GF-D8 (cell line): ENCODE data around the gene CPT1B.
"Not testable (repeated sequence)": the region's sequence is repeated elsewhere in the genome, so short reads cannot be mapped to it uniquely, and the experiment has no call there.

ENCODE experiments used
- DNase-seq: peaks from one replicate; lab custom pipeline; 2025; lab: John Stamatoyannopoulos, UW

CPT1B gene

DNA sequence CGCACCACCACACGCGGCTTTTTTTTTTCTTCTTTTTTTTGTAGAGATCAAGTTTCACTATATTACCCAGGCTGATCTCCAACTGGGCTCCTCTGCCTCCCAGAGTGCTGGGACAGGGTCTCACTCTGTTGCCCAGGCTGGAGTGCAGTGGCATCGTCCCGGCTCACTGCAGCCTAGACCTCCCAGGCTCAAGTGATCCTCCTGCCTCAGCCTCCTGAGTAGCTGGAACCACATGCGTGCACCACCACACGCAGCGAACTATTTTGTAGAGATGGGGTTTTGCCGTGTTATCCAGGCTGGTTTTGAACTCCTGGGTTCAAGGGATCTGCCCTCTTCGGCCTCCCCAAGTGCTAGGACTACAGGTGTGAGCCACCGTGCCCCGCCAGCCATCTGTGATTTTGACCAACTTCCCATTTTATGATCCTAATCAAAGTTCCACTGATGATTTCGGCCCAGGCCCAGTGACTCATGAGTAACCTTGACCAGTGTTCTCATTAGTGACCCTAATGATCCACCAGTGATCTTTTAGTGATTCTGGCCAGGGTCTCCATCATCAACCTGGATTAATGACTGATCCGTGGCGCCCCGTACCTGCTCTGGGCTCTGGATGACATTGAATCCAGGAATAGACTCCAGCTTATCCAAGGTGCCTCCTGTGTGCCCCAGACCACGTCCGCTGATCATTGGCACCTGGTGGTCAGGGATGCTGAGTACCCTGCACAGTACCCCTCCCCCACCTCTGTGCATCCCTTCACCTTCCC, 50.1 kb downstream of the CPT1B start:
- no peak for DNase-seq

DNA sequence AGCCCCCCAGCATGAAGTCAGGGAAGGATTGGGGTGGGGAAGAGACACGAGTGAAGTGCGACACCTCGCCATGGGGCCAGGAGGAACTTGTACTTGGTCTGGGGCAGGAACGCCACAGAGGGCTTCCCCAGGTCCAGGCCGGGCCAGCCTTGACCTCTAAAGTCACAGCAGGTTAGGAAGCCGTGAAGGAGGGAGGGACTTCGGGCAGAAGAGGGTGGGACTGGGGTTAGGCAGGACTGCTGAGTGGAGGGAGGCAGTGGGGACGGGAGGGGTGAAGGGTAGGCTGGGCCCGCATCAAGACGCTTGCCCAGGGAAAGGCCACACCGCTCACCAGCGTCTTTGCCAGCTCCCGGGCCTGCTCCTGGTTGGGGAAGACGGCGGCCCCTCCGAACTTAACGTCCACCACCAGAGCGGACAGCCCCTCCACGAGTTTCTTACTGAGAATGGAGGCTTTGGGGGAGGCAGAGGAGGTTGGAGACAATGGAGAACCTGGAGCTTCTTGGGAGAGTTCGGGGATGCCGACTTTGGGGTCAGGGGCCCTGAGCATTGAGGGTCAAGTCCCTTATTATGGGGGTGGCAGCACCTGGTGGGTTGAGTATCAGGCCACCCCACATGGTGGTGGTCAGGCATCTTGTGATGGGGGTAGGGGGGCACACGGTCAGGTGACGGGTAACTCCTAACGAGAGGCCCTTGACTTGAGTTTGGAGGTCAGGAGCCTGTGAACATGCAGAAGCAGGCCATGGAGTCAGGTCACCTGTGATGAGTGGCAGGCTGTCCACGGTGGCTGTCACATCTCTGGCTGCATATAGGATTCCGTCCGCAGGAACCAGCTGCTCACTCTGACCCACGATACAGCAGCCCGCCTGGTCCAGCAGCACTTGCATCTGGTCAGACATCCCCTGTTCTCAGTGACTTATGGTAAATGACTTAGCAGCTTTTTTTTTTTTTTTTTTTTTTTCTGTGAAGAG, 51.1 kb downstream of the CPT1B start:
- DNase-seq: peak; percentile 33

DNA sequence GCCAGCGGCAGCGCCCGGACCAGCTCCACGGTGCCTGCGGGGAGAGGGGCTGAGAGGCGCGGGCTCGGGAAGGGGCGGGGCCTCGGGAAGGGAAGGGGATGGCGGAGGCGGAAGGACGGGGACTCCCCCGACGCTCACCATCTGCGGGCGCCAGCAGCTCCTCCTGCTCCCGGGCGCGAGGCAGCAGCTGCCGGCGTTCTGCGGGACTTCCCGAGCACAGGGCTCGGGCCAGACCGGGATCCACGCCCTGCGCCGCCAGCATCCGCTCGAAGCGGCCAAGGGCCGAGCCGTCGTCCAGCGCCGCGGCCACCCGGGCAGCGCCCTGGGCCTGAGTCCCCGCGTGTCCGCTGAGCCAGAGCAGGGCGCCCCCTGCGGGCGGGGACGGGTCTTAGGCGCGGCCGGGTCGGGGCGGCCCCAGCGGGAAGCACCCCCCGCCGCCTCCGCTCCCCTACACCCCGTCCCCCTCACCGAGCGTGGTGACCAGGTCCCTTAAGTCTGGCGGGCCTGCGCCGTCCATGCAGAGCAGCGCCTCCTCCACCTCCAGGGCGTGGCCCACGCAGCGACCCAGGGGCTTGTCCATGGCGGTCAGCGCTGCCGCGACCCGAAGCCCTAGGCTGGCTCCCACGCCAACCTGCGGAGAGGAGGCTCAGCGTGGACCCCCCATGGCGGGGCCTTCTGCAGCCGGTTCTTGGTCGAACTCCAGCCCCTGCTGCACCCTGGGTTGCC, 52.0 kb downstream of the CPT1B start:
- peak; percentile 55 for DNase-seq

DNA sequence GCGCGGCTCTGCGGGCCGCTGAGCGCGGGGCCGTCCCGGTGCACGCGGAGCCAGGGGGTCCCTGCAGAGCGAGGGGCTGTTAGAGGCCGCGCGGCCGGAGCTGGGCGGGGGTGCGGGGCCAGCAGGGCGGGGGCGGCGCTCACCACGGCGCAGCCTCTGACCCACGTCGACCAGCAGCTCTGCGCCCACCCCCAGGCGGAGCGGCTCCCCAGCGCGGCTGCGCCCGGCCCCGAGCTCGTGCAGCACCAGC, 52.4 kb downstream of the CPT1B start:
- DNase-seq: no peak

DNA sequence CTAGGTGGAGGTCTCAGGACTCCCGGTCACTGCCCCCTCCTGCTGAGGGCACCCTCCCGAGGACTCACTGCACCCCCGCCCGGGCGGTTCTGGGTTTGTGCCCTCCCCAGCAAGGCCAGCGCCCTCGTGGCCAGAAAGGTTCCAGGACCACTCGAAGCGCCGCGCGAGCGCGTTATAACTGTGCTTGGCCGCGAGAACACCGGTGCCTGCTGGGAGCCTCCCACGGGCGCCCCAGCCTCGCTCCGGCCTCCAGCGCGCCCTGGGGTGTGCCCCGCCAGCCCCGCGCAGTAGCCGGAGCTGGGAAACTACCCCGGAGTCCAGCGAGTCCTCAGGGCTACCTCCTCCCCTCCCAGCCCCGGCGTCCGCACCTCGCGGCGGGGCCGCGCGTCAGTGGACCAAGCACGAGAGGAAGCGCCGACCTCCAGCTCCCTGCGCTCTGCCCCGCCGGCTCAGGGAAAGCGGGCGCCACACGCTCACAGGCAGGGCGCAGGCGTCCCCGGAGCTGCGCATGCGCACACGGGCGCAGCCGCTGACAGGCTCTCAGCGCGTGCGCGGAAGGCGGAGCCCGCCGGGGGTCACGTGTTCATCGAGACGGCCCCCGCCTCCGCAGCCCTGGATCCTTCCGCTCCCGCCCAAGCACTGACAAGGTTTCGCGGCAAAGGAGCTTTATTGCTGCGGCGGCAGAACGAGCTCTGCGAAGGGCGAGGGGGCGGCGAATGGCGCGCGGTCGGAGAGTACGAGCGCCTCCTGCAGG, 52.9 kb downstream of the CPT1B start, which contains the start of gene SCO2:
Gene SCO2, minus strand, starts transcription at position 495 of the 754 bp plus-strand sequence. CDS start 1,187 bp downstream, outside the sequence.
- peak; percentile 87 for DNase-seq

DNA sequence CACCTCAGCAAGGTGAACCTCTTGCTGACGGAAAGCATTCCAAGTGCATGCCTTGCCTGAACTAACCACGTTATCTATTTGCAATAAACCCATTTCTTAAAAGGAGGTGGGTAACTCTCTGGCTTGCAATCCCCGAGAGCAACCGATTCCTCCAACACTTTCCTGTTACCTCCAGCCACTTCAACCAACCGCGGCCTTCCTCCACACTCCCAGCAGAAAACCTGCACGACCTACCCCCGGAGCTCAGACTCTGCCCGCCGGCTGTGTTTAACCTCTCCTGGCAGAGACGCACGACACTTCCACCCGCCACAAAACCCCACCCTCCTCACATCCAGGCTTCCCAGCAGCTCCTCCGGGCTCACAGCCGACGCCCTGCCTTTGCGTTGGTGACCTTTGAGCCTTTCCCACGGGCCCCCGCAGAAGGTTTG, 53.5 kb downstream of the CPT1B start:
- DNase-seq: no peak

DNA sequence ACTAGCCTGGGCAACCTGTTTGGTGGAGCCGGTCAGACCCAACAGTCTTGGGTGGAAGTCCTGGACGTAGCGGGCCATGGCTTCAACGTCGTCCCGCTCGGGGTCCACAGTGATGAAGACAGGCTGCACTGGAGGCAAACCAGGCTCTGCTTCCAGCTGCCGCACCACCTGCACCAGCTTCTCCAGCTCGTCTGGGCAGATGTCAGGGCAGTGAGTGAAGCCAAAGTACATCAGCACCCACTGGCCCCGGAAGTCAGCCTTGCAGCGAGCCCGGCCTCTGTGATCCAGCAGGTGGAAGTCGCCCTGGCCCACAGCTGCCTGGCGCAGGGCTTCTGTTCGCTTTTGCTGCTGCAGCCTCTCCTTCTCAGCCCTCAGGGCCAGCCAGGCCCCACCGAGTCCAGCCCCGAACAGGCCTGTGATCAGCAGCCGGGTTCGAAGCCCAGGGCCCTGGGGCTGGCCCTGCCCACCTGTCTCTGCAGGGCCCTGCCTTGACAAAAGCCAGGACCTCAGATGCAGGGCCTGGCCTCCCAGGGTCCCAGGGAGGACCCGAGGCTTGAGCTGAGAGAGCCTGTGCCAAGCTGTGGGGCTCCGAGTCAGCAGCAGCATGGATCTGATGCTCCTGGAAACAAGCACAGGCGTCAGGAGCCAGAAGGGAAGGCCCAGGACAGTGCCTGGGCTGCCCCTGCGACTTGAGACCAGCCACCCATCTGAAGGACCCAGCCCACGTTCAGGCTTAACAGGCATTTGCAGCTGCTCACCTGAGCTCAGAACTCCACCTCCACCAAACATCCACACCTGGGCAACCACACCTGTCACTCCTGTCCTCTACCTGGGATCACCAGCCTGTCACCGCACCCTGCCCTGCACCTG, 54.2 kb downstream of the CPT1B start:
- DNase-seq: no peak

DNA sequence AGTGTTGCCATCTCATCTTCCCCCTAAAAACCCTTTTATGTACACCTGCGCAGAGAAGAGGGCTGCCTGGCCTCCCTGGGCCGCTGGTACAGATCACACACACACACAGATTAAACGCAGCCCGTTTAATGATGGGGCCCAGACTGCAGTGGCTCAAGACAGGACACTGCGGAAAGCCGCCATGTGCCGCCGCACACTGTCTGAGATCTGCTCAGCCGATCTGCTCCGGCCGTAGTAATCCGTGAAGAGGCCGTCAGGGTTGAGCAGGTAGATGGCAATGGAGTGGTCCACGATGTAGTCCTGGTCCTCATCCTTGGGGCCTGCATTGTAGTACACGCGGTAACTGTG, 54.8 kb downstream of the CPT1B start:
- no peak for DNase-seq

DNA sequence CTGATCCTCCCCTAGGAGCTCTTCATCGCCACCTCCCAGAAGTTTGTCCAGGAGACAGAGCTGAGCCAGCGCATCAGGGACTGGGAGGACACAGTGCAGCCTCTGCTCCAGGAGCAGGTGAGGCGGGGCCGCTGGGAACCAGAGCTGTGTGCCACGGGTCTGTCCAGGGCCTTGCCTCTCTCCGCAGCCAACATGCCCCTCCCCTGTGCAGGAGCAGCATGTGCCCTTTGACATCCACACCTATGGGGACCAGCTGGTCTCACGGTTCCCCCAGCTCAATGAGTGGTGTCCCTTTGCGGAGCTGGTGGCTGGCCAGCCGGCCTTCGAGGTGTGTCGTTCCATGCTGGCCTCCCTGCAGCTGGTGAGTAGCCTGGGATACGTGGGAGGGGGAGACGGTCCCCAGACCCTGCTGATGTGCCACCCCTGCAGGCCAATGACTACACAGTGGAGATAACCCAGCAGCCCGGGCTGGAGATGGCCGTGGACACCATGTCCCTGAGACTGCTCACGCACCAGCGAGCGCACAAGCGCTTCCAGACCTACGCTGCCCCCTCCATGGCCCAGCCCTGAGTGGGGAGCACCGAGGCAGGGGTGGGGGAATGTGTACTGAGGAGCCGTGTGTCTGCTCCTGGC, 55.3 kb downstream of the CPT1B start:
- no peak for DNase-seq

DNA sequence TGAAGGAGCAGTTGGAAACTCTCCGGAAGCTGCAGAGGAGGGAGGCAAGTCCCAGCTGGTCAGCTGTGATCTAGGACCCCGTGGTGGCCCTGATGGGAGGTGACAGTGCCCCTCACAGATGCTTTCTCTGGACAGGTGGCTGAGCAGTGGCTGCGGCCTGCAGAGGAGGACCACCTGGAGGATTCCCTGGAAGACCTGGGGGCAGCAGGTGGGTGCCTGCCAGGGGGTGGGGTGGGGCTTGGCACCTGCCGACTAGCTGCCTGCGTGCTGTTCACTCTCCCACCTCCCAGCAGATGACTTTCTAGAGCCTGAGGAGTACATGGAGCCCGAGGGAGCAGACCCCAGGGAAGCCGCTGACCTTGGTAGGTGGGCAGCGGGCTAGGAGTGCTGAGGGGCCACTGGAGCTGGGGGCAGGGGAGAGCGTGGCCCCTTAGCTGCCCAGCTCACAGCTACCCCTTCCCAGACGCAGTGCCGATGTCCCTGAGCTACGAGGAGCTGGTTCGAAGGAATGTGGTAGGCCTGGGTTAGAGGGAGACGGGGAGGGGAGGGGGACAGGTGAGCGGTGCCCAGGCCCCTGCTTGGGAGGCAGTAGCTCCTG, 55.9 kb downstream of the CPT1B start:
- DNase-seq: no peak

DNA sequence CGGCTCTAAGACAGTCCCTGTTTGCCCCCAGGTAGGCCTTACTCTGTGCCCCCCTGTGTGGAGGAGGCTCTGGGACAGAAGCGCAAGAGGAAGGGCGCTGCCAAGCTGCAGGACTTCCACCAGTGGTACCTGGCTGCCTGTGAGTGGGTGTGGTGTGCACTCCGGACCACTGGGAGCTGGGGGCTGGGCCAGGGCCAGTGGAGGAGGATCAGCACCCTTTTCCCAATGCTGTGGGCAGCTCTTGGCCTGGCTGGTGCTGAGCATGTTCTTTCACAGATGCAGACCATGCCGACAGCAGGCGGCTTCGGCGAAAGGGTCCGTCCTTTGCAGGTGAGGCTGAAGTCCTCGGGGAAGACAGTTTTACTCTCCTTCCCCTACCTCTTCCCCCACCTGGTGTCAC, 56.5 kb downstream of the CPT1B start:
- DNase-seq: no peak

DNA sequence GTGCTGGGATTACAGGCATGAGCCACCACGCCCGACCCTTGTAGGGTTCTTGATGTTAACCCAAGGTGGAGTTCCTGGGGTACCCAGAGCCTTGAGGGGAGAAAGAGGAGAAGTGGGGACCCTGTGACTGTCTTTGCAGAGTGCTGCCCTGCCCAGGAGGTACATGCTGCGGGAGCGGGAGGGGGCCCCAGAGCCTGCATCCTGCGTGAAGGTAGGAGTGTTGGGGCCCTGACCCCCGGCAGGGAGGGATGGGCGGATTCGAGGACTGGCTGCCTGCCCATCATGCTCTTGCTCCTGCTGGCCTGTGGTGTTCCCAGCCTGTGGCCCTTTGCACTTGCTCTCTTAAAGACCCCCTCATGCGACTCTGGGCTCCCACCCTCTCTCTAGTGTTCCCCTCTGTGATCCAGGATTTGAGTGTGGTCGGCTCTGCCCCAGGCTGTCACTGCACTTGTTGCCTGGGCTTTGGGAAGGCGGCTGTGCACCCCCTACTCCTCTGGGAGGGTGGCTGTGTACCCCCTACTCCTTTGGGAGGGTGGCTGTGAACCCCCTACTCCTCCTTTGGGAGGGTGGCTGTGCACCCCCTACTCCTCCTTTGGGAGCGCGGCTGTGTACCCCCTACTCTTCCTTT, 57.3 kb downstream of the CPT1B start:
- no peak for DNase-seq

DNA sequence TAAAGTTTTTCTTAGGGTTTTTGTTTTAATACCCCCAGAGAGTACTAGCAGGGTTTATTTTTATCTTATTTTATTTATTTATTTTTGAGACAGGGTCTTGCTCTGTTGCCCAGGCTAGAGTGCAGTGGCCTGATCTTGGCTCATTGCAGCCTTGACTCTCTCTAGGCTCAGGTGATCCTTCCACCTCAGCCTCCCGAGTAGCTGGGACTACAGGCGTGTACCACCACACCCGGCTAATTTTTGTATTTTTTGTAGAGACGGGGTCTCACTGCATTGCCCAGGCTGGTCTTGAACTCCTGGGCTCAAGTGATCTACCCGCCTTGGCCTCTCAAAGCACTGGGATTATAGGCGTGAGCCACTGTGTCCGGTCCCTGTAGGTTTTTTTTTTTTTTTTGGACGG, 58.0 kb downstream of the CPT1B start:
- not testable (repeated sequence) for DNase-seq

DNA sequence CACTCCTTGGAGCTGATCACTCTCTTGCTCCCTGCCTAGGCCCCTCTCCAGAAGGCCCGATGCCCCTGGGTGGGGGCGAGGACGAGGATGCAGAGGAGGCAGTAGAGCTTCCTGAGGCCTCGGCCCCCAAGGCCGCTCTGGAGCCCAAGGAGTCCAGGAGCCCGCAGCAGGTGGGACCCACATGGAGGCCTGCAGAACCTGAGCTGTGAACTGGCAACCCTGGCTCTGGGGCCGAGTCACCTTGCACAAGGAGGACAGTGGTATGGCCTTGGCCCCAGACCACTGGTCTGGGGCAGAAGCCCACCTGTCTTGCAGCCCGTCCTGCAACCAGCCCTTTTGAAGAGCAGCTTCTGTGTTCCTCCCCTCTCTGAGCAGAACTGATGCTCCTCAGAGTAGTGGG, 59.1 kb downstream of the CPT1B start:
- no peak for DNase-seq
